RCC 7860 (cell line): Measurements from ENCODE around the gene WDFY3.
A peak's percentile ranks its signal among the peaks of the same experiment; 100 is the strongest.

ENCODE experiments used
- DNase-seq: peaks from one replicate; pipeline ENCODE4 v3.0.0-alpha.2; 2015; ENCODE audit warnings: low spot score
- FAIRE-seq: peaks from 2 replicates; lab custom pipeline; 2012; peaks lifted over from hg19 to GRCh38; lab: Jason Lieb, UNC

WDFY3 gene

DNA sequence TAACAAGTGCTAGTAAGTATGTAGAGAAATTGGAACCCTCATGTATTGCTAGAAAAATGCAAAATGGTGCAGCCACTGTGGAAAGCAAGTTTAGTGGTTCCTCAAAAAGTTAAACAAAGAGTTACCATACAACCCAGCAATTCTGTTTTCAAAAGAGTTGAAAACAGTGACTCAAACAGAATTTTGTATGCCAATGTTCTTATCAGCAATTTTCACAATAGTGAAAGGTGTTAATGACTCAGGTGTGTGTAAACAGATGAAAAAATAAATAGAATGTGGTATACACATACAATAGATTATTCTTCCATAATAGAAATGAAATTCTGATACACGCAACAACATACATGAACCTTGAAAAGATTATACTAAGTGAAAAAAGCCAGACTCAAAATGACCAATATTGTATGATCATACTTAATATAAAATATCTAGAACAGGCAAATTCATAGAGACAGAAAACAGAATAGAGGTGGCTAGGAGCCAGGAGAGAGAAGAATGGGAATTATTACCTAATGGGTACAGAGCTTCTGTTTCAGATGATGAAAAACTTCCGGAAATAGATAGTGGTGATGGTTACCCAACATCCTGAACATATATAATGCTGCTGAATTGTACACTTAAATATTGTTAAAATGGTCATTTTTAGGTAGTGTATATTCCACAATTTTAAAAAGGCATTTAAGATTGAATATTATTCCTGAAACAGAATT, 51.6 kb downstream of the WDFY3 start:
- DNase-seq (no peak), FAIRE-seq (no peak)

DNA sequence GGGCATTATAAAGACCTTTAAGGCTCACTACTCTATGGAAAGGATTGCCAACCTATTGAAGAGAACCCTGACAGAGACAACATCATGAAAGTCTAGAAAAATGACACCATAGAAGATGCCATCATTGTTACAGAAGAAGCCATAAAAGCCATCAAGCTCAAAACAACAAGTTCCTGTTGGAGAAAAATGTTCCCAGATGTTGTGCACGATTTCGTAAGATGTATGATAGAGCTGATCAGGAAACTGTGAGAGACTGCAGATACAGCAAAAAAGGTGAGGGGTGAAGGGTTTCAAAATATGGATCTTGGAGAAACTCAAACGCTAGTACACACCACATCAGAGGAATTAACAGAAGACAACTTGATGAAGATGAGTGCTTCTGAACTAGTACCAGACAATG, 53.3 kb downstream of the WDFY3 start:
- FAIRE-seq (no peak), DNase-seq (no peak)

DNA sequence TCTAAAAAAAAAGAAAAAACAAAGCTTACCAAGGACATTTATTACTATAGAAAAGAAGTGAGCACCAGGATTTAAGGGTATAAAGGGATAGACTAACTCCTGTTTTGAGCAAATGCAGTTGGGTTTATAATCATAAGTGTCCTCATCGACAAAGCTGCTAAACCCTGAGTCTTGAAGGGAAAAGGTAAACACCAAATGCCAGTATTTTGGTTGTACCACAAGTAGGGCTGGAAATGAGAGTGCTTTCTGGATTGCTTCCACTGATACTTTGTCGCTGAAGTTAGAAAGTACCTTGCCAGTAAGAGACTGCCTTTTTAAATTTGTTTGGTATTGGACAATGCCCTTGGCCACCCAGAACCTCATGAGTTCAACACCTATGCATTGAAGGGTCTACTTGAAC, 53.7 kb downstream of the WDFY3 start:
- FAIRE-seq, result no peak
- no peak for DNase-seq

DNA sequence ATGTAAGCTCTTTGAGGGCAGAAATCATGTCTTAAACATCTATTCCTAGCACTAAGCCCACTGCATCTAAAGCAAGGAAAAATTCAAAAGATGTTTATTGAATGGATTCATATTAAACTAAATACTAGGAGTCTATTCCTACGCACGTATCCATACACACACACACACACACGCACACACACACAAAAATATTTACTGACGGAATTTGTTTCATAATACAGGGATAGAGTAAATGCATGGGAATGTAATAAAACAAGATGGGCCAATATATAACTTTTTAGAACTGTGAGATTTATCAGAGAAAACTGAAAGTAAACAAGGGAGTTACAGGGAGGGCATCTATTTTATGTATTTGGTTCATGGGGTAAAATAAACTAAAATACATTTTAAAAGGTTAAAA, 57.6 kb downstream of the WDFY3 start:
- no peak for FAIRE-seq

DNA sequence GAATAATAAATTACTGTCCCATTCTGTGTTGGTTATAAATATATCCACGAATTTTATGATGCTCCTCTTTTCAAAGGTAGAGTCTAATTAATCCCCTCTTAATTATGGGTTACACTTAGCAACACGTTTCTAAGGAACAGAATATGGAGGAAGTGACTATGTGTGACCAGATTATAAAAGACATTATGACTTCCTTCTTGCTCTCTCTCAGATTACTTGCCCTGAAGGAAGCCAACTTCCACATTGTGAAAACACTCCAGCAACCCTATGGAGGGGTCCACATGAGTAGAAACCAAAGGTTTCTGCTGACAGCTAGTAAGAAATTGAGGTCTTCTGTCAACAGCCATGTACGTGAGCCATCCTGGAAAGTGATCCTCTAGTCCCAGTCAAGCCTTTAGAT, 59.3 kb downstream of the WDFY3 start:
- FAIRE-seq (no peak), DNase-seq (no peak)

More for the DNA sequence above, 57.6 kb downstream of the WDFY3 start:
- no peak for DNase-seq

DNA sequence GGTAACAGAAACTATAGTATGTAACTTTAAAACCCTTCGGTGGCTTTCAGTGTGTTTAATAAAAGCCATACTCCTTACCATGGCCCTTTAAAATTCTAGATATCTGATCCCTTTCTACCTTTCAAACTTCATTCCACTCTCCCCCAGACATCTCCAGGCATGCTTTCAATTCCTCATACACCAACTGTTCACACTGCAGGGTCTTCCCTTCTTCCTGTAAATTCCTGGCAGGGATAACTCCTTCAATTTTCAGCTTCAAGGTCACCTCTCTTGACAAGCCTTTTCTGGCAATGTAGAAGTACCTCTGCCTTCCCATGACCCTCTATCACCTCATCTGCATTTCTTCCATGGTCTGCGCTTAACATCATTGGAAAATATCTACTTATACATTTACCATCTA, 60.8 kb downstream of the WDFY3 start:
- FAIRE-seq (no peak), DNase-seq (no peak)

DNA sequence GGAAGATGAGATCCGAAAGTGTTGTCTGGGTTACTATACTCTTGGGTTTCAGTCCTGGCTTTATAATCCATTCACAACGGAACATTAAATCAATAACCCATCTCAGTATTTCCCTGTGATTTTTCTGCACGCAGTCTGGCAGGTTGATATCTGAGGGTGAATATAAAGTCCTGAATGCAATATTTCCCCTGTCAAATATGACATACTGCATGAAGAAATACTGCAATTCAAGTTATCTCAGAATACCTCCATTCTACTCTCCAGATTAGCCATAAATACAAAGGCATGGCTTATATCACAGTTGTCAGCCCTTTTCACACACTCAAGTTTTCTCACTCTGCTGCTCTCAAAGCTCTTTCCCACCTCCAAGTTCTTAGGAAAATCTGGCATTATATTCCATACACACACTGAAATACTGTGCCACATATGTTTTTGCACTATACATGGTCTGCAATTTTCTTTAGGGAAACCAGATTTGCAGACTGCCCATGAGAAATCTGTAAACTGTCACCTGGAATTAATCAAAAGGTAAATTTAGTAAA, 64.7 kb downstream of the WDFY3 start:
- FAIRE-seq (no peak), DNase-seq (no peak)

DNA sequence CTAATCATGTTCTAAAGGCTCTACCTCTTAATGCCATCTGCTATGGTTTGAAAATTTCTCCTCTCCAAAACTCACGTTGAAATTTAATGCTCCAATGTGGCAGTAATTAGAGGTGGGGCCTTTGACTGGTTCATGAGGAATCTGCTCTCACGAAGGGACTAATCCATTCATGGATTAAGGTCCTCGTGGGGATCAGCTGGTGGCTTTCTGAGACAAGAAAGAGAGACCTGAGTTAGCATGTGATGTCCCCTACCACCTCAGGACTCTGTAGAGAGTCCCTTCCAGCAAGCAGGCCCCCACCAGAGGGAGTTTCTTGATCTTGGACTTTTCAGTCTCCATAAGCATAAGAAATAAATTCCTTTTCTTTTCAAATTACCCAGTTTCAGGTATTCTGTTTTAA, 65.3 kb downstream of the WDFY3 start:
- DNase-seq, result no peak
- no peak for FAIRE-seq

DNA sequence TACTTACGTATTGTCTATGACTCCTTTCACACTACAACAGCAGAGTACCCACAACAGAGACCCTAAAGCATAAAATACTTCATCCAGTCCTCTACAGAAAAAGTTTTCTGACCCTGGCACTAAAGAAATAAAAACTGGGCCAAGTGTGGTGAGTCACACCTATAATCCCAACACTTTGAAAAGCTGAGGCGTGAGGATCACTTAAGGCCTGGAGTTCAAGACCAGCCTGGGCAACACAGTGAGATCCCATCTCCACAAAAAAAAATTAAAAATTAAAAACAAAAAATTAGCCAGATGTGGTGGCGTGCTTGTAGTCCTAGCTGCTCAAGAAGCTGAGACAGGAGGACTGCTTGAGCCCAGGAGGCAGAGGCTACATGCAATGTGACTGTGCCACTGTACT, 66.9 kb downstream of the WDFY3 start:
- DNase-seq (no peak), FAIRE-seq (no peak)

DNA sequence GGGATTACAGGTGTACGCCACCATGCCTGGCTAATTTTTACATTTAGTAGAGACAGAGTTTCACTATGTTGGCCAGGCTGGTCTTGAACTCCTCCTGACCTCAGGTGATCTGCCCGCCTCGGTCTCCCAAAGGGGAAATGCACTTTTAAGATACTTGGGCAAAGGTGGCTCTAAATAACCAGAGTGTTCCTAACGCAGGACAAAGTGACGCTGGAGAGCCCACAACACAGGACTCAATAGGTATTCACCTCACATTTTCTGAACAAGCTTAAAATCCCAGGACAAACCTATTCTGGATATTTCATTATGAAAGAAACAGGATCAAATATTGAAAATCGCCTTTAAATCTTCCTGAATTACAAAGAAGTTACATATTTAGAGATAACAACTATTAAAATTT, 69.0 kb downstream of the WDFY3 start:
- FAIRE-seq, result no peak

DNA sequence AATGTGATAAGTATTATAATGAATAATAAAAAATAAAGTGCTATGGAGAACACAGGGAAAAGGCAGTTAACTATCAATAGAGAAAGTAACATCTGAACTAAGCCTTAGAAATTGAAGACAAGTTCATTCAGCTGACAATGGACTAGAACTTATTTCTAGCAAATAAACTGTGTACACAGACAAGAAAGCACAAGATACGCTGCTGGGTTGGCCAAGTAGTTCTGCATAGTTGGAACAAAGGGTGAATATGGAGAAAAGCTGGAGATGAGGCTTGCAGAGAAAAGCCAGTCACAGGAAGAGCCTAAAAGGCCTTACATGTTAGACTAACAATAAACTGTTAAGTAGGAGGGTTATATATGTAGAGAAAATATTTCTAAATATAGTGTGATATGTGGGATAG, 71.2 kb downstream of the WDFY3 start:
- FAIRE-seq, result no peak
- DNase-seq, result no peak

More for the DNA sequence above, 69.0 kb downstream of the WDFY3 start:
- no peak for DNase-seq

DNA sequence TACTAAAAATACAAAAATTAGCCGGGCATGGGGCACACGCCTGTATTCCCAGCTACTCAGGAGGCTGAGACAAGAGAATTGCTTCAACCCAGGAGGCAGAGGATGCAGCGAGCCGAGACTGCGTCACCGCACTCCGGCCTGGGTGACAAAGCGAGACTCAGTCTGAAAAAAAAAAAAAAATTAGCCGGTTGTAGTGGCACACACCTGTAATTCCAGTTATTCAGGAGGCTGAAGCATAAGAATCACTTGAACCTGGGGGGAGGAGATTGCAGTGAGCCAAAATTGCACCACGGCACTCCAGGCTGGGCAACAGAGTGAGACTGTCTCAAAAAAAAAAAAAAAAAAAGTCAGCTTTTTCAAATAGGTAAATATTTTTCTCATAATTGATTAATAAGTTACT, 71.9 kb downstream of the WDFY3 start:
- no peak for DNase-seq

DNA sequence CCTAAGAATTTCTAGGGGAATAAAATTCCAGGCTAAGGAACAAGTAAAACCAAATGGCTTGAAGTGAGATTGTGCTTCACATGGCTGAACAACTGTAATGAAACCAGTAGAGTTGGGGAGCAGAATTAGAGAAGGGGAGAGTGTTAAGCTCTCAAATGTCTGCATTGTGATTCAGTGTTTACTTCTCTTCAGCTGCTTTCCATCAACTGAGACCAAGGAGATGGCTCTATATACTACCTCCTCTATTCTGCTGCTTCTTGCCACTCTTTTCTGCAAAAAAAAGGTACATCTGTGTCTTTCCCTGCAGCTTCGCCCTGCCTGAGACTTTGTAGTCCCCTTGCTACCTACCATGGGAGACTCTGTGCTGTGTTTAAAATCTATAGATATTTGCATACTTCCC, 73.5 kb downstream of the WDFY3 start:
- no peak for FAIRE-seq
- DNase-seq, result no peak

More for the DNA sequence above, 71.9 kb downstream of the WDFY3 start:
- no peak for FAIRE-seq

DNA sequence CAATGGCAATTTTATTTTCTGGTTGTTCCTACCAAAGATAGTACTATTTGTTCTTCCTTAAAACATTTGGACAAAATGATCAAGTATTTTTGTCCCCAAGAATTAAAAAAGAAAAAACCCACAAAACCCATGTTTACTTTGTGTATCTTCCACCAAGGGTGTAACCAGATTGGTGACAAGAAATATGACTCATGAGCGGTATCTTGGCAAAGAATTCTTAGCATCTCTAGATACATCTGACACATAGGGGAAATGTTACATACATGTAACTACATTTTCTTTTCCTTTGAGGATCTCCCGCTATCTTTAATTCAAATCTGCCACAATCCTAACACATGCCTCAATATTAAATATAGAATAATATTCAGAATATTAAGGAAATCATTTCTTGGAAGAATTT, 78.7 kb downstream of the WDFY3 start:
- DNase-seq, result no peak
- FAIRE-seq, result peak; percentile 11

DNA sequence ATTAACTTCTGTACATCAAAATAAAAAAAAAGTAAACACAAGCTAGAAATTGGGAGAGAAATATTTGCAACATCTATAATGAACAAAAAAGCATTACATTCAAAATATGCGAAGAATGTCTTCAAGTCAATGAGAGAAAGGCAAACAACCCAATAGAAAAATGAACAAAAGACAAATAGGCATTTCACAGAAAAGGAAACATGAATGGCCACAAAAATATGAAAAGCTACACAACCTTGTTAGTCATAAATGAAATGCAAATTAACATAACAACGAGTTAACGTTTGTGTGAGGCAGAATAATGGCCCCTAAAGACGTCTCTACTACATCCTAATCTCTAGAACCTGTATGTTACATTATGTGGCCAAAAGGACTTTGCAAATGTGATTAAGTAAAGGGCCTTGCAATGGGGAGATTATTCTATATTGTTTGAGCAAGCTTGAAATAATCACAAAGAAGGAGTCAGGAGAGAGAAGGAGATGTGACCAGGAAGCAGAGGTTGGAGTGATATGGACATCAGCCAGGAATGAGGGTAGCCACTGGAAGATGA, 86.8 kb downstream of the WDFY3 start:
- FAIRE-seq (no peak), DNase-seq (no peak)

DNA sequence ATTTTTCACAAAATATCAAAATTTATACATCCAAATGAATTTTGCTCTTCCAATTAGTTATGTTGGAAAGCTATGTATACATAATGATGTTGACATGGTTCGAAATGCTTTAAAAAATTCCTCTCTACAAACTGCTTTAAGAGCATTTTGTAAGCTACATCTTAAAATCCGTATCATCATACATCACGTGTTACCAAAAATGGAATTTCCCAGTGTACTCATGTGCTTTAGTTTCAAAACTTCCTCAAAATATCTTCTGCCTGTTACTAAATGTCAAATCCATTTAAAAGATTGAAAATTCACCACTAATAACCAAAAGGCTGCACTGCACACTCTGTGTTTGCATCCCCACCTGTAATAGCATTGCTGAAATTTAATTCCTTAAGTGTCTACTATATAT, 87.9 kb downstream of the WDFY3 start:
- no peak for FAIRE-seq
- DNase-seq, result no peak

DNA sequence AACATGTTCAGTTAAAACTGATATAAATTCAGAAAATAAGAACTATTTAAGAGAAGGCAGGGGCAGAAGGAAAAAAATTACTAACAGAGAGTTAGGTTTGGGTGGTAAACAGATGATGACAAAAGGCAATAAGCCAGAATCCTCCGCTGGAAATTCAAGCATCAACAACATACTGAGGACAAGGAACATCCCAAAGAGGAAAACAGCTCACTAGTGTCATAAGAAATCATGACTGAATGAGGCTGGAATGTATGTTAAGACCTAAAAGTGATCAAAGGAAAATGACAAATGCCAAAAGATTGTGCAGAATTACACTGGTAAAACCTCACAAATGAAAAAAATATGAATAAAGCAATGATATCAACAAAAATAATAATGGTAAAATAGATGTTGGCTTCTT, 88.4 kb downstream of the WDFY3 start:
- DNase-seq, result peak; percentile 52

DNA sequence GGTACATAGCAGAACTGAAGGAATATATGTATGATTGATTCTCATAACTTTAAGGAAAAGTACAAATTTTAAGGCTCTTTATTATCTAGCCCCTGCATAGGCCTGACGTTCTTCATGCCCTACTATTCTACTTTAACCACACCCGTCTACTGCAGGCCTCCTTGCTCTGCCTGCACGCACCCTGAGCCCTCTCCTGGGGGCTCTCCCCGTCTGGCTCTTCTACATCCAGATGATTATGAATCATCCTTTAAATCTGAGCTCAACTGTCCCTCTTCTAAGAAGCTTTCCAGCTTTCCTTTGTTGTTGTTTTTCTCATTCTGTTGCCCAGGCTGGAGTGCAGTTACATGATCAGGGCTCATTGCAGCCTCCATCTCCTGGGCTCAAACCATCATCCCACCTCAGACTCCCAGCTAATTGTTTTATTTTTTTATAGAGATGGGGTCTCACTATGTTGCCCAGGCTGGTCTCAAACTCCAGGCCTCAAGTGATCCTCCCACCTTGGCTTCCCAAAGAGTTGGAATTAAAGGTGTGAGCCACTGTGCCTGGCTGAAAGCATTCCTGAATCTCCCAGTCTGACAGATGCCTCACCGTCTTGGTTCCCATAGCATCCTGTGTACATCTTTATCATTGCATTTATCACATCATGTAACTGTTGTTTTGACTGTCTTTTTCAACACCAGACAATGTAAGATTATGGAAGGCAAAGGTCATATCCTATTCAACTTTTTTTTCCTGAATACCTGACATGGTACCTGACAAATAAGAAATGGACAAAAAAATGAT, 89.2 kb downstream of the WDFY3 start:
- FAIRE-seq (no peak), DNase-seq (peak; percentile 32)

More for the DNA sequence above, 88.4 kb downstream of the WDFY3 start:
- peak; percentile 55 for FAIRE-seq

DNA sequence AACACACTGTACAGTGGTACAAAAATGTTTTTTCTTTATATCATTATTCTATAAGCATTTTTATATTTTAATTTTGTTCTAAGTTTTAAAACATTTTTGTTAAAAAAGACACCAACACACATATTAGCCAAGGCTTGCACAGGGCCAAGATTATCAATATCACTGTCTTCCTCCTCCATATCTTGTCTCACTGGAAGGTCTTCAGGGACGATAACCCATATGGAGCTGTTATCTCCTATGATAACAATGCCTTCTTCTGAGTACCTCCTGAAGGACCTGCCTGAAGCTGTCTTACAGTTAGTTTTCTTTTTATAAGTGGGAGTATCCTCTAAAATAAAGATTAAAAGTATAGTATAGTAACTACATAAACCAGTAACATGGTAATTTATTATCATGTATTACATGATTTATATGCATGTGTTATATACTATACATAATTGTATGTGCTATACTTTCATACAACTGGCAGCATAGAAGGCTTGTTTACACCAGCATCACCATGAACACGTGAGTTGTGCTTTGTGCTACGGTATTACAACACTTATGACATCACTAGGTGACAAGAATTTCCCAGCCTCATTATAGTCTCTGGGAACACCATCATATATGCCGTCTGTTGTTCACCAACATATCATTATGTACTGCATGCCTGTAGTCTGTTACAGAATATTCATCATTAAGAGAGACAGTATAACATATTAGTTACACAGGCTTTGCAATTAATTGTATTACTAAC, 90.7 kb downstream of the WDFY3 start:
- no peak for FAIRE-seq

DNA sequence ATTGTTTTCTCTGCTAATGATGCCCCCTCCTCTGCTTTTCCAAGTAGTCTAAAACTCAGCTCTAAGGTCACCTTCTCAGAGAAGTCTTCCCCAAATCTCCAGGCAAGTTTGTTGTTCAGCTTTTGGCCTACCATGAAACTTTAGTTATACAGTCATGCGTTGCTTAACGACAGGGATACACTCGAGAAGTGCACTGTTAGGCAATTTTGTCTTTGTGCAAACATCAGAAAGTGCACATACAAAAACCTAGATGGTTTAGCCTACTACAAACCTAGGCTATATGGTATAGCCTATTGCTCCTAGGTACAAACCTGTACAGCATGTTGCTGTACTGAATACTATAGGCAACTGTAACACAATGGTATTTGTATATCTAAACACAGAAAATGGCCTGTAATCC, 91.9 kb downstream of the WDFY3 start:
- FAIRE-seq (no peak), DNase-seq (no peak)

More for the DNA sequence above, 90.7 kb downstream of the WDFY3 start:
- DNase-seq, result no peak
